H1 (cell line): Measurements from ENCODE around the gene HMCES. TPM values are rescaled to one million over a fixed set of nuclear protein-coding genes. Genes with fewer than 3 reads are reported as not detected.

Experiments
- CHD7 ChIP-seq: fragments of 300-600 bp; sonication (generic); IDR thresholded peaks from 2 replicates; pipeline ENCODE4 v1.7.1; 2012; ENCODE audit warnings: low read length, moderate library complexity, mild to moderate bottlenecking, inconsistent platforms; ENCODE audit not compliant: insufficient replicate concordance
- CTBP2 ChIP-seq: IDR thresholded peaks from 2 replicates; pipeline ENCODE4 v1.7.0; 2011; ENCODE audit warnings: borderline replicate concordance, mild to moderate bottlenecking, moderate library complexity, mixed read lengths, low read length; ENCODE audit not compliant: insufficient read depth, insufficient read length
- EGR1 ChIP-seq: IDR thresholded peaks from 2 replicates; pipeline ENCODE4 v1.6.1; 2011; ENCODE audit warnings: low read depth, low read length, borderline replicate concordance
- FOSL1 ChIP-seq: IDR thresholded peaks from 2 replicates; pipeline ENCODE4 v1.6.1; 2011; ENCODE audit warnings: mild to moderate bottlenecking, low read depth, low read length, moderate library complexity; ENCODE audit not compliant: insufficient read depth
- KDM4A ChIP-seq: IDR thresholded peaks from one replicate; pipeline ENCODE4 v1.7.1; 2012; ENCODE audit warnings: low read depth, mild to moderate bottlenecking, moderate library complexity, low read length, inconsistent platforms; ENCODE audit not compliant: severe bottlenecking
- NRF1 ChIP-seq: IDR thresholded peaks from 2 replicates; pipeline ENCODE4 v1.6.1; 2011; ENCODE audit warnings: mild to moderate bottlenecking, low read depth, low read length, improper control_type of control experiment
- RBBP5 ChIP-seq: IDR thresholded peaks from 2 replicates; pipeline ENCODE4 v1.7.1; 2012; ENCODE audit warnings: low read depth, mild to moderate bottlenecking, inconsistent platforms, low read length, moderate library complexity, borderline replicate concordance
- SP1 ChIP-seq: IDR thresholded peaks from 2 replicates; pipeline ENCODE4 v1.6.1; 2011; ENCODE audit warnings: low read depth, low read length
- USF2 ChIP-seq: IDR thresholded peaks from 2 replicates; pipeline ENCODE4 v1.6.1; 2011; ENCODE audit warnings: low read length, improper control_type of control experiment
- polyA plus RNA-seq, 7 experiments: library from polyadenylated mRNA; depleted of rRNA in 3 of 7; stranded (reverse) in 5 of 7; unstranded in 2 of 7; fragments of >200 nt in 5 of 7; fragments of 200-250 nt in 2 of 7; gene quantifications; 1 replicate in 5 of 7; 2 replicates in 1 of 7; 4 replicates in 1 of 7; pipeline versions ENCODE4 v1.2.1 to v1.2.3, GENCODE V29; 2011 to 2013; ENCODE audit warnings: missing spikeins in 2 of 7, mixed read lengths in 2 of 7
- total RNA-seq: library from RNA; stranded (reverse); fragmentation: NEBNext Ultra II Directional; extraction: Animal tissue kit (Norgen Biotek cat#: 25700); gene quantifications from 2 replicates; pipeline ENCODE4 v1.2.1, GENCODE V29; 2021

The HMCES gene
- total and polyA plus RNA-seq, 2 of the 8 experiments (the other 6 are each of a cell fraction or from before 2014, with no cell fraction given) = 27.6 to 49.5 TPM

- TF ChIP-seq CHD7 (no peak), EGR1 (no peak), SP1 (no peak), USF2 (no peak), NRF1 (no peak), FOSL1 (no peak), RBBP5 (no peak), KDM4A (no peak), CTBP2 (no peak)
These were observed 35.2 kb downstream of the HMCES start (continued) for GRCh38 chr3:129313665-129314385.
